GM18868 (cell line): ENCODE data around the gene SLC39A6.
"Not testable (repeated sequence)": the region's sequence is repeated elsewhere in the genome, so short reads cannot be mapped to it uniquely, and the experiment has no call there.

ENCODE experiments used
- ATAC-seq: cut with Tn5 transposase; IDR thresholded peaks from one replicate; pipeline ENCODE4 v1.9.1; 2021; ENCODE audit warnings: mild to moderate bottlenecking, moderate library complexity; ENCODE audit not compliant: unreplicated experiment

The SLC39A6 gene

DNA sequence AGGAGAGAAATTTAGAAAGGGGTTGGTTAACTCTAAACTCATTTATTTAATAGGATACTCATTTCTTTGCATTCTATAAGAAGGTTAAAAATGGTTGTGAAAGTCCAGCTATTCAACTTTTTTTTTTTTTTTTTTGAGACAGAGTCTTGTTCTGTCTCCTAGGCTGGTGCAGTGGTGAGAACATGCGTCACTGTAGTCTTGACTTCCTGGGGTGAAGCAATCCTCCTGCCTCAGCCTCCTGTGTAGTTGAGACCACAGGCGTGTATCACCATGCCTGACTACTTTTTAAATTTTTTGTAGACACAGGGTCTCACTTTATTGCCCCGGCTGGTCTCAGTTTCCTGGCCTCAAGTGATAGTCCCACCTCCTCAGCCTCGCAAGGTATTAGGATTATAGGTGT is 12.4 kb upstream of the SLC39A6 start:
- ATAC-seq: no peak

DNA sequence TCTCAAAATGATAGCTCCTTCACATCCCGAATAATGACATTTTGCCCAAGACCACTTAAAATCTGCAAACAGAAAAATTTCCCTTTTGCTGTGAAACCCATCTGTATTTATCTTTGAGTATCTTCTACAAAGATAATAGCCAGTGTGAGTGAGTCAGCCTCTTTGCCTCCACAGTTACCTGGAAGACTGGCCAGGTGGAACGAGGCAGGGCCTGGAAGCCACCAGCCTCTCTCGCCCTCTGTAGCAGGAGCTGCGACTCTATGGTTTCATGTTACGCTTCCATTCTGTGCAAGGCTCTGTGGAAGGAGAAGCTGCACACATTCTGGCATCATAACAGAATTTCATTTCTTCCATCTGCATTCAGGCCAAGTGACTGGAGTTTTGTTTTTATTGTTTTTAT is 10.1 kb upstream of the SLC39A6 start:
- ATAC-seq: no peak

DNA sequence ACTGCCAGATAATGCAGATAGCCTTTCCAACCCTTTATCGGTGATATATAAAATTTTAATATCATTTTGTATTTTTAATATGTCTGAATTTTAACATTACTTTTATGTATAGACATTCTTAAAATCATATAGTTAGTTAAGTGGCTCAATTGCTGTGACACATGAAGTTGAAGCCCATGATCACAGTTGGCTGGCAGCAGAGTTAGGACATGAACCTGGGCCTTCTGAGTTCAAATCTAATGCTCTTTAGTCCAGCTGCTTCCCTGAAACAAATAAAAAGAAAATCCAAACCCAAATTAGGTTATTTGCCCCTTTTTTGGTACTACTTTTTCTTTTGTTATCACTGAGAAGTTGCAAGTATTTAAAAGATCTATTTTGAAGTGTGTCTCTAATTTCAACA is 6.1 kb upstream of the SLC39A6 start:
- no peak for ATAC-seq

DNA sequence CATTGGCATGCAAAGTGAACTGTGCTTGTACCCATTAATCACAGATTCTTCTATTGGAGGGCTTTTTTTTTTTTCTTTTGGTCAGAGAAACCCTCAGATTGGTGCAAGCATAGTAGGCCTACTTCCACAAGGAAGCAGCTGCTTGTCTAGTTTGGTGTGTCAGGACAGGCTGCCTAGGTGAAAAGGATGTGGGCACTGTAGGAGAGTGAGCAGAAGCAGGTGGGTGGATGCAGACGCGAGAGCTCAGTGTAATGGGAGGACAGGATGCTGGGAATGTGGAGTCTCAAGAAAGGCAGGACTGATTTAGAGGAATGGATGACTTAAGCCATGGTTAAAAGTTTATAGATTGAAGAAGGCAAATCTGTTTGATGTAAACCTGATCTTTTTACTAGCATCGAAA is 3.6 kb upstream of the SLC39A6 start:
- no peak for ATAC-seq

DNA sequence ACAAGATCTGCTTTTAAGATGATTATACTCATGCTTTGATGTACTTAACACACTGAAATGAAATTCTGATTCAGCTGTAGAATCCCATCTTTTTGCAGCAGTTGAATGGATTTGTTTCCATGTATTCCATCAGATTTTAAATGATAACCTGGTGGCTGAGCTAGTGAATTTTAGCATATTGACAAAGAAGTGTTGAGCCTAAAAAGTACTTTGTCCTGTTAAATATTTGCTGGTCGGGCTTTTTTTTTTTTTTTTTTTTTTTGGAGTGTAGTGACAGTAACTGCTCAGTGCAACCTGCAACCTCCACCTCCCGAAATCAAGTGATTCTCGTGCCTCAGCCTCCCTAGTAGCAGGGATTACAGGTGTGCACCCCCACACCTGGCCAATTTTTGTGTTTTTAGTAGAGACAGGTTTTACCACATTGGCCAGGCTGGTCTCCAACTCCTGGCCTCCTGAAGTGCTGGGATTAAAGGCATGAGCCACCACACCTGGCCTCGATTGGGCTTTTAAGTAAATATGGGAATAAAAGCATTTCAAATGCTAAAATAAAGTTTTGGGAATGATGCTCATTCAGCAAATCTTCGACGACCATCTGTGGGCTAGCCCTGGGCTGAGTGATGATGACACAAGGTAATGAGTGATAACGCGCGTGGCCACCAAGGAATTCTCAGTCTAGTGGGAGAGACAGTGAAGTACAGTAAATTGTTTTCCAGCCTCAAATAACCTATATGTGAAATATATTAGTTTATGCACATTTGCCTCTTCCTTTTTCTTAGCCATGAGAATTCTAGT is 2.7 kb upstream of the SLC39A6 start:
- no peak for ATAC-seq

DNA sequence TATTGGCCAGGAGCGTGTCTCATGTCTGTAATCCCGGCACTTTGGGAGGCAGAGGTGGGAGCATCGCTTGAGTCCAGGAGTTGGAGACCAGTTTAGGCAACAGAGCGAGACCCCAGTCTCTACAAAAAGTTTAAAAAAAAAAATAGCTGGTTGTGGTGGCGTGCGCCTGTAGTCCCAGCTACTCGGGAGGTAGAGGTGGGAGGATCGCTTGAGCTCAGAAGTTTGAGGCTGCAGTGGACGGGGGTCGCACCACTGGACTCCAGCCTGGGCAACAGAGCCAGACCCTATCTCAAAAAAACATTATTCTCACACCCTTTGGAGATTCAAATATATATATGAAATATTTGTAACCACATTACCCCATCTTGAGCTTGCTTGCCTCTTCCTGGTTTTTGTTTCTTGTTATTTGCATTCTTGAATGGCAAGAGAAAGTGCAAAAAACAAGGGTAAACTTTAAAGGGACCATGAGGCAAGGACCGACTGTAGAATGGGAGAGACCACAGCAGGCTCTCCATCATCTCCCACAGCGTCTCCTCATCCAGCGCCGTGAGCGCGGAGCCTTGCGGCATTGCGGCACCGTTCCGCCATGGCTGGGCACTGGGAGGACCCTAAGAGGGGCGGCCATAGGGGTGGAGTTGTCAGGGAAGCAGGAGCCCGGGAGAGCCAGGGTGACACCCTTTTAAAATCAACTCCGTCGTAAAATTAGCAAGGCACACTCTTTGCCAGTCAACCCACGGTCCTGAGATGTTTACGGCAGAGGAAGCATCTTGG is 1.9 kb upstream of the SLC39A6 start:
- no peak for ATAC-seq

DNA sequence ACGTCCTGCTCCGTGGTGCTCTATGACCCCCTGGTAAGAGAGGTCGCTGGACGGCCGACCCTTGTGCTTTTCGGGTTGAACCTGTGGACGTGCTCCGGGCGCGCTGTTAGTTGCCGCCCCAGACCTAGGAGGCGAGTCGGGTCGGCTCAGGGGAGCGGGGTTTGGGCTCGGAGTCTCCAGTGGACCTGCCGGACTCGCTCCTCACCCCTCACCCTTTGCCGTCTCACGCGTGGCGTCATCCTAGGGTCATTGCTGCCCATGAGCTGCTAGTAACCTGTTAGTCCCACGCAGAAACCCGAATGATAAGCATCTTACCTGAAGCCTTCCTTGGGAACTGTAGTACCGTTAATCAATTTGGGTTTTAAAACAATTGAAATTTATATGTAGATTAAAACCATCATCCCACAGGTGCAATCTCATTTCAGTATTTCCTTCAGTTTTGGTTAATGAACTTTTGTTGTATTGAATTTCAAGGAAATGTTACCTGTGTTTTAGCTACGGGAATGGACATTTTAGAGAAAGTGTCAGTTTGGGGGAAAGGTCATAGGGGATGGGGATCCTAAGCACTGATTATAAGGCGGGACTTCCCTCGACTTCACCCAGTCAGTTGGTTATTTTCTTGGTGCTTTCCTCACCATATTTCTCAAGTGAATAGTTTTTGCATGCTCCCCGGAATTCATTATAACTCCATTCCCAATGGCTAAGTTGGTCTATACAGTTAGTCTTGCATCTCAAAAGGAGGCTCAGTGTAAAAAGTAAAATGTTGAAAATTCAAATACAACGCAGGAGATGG is 1.1 kb upstream of the SLC39A6 start:
- ATAC-seq: peak; percentile 17

DNA sequence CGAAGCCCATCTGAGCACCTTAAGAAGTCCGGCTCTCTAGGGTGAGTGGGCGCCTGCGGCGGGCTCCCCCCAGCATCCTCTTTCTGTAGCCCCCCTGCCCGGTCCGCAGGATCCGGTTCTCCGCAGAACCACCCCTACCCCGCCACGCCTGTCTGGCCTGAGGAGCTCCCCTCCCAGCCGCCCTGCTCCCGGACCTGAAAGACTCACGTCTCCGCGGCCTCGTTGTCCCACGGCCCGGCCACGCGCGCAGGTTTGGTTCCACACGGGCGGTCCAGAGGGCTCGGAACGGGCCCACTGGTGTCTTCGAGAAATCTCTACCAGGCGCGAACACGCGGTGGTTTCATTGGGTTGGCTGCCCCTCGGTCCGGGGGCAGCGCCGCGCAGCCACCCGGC is 237 bp downstream of the SLC39A6 start:
- ATAC-seq: no peak

DNA sequence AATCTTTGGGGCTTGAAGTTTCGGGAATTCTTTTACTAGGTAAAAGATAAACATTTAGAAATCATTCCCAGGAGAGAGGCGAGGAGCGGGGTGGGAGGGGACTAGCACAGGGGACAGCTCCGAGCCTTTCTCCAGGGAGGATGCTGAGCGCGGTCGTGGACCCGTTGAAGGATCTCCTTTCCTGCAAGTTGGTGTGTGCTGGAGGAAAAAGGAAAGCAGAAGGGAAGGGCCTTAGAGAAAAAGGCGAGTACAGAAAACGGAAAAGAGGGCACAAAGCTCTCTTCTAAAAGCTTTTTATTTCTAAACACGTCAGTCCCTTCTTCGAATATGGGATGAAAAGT is 640 bp downstream of the SLC39A6 start:
- ATAC-seq: no peak

DNA sequence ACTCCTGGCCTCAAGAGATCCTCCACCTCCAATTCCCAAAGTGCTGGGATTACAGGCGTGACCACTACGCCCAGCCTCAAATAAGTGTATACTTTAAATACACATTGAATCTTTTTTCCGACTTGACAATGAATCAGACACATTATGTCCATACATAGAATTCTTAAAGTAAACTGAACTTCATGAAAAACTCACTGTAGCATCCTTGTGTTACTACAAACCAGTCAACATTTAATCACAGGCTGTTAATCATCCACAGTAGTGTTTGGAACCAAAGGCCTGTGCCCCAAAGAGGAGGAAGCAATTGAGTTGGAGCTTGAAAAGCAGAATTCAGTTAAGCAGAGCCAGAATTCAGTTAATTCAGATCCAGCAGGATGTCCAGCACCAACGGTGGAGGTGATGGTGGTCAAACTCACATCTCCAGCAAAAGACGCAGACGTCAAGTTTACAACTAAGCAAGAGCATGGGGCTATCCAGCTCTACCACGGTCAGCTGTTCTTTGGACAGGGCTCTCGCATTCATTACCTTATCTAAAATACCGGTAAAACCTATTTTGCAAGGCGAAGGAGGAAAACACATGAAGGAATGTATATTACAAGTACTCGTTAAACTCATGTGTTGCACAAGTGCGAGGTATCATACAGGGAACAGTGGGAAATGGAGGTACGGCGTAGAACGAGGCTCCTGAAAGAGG is 1.2 kb downstream of the SLC39A6 start:
- no peak for ATAC-seq

DNA sequence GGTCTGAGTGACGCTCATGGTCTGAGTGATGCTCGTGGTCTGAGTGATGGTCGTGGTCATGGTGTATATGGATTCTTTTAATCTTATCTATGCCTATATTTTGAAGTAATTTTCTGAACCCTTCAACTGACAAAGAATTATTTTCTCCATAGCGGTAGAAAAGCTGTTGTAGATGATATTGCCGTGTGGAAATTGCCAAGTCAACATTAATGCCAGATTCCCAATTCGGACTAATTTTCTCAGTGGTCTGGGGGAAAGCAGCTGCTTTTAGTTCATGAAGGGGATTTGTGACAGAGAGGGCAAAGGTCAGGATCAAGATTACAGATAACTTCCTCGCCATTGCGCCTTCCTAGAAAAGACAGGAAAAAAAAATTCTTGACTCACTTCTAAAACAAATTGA is 2.5 kb downstream of the SLC39A6 start:
- no peak for ATAC-seq

DNA sequence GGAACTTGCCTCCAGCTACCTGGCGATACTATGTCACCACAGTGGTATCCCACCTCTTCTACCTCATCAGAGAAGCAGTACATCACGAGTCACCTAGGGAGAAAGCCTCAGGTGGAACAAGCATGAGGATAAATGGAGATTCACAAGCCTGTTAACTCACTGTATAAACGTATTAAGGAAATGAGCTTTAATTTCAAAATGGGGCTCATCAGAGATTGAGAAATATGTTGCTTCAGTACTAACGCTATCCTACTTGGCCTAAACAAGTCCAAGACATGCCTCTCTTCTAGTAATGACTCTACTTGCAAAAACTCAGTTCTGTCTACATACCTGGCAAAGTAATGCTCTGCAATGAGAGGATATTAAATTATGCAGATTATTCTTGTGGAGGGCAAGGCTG is 4.3 kb downstream of the SLC39A6 start:
- no peak for ATAC-seq

DNA sequence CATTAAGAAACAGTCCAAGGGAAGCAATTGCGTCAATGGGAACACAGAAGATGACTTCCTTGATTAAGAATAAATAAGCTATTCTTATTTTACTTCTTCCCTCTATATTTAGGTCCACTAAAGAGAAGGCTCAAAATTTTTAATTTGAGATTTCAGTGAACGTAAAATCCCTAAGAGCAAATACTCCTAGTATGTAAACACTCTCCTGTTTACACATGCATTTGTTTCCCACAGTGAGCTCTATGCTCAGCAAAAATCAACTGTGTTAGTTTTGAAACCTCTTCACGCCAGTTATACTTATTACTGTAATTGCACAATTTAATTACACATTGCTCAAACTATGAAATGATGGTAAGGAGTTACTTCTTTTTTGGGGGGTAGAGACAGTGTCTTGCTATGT is 8.8 kb downstream of the SLC39A6 start:
- ATAC-seq: no peak

DNA sequence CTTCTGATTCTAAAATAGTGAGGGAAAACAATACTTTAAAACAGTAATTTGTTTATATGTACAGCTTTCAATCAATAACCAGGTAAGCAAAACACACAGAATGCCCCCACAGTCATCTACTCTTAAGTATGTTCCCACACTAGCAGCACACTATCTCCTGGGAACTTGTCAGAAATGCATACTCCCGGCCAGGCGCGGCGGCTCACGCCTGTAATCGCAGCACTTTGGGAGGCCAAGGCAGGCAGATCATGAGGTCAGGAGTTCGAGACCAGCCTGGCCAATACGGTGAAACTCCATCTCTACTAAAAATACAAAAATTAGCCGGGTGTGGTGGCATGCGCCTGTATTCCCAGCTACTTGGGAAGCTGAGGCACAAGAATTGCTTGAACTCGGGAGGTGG is 12.4 kb downstream of the SLC39A6 start:
- ATAC-seq: not testable (repeated sequence)

DNA sequence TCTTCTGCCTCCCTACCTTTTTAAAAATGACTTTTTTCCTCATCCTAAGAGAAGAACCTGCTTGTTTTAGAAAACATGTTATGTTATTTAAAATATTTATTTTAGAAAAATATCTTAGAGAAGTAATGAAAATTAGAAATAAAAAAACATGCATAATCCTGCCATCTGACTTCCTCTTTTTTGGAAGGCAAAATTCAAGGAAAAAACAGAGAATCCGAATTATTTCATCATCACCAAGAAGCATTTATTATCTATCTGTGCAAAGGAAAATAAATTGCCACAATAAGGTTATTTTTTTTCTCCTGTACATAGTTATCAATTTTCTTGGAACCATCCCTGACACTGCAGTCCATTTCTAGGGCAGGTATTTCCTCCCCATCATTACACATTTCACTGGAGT is 14.4 kb downstream of the SLC39A6 start:
- no peak for ATAC-seq

DNA sequence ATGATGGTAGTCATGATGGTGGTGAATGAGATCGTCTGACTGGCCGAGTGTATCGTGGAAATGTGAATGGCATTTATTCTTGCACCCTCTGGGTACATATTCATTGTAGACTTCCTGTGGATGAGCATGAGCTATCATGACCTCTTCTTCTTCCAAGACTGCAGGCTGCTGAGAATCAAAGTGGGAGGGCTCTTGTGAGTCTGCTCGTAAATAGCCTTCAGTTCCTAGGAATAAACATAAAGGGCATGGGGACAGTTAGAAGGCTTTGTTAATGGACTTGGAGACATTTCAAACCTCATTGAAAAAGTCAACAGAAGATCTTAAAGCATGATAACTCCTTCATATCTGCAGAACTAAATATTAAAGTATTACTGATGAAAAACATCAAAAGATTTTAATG is 14.9 kb downstream of the SLC39A6 start:
- ATAC-seq: no peak

DNA sequence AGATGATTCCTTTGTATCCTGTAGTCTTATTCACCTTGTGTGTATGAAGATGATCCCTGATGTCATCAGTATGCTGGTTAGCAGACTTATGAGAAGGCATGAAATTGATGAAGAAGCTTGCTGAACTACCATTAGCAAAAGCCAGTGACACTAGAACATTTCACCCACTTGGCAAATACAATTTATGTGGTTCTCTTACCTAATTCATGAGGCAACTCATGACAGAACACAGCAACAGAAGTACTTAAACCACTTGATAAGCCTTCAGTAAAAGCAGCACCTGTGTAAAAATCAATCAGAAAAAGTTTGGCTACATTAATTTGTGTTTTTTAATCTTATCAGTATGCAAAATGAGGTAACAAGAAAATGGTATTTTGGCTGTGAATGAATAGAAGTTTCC is 16.8 kb downstream of the SLC39A6 start:
- no peak for ATAC-seq

DNA sequence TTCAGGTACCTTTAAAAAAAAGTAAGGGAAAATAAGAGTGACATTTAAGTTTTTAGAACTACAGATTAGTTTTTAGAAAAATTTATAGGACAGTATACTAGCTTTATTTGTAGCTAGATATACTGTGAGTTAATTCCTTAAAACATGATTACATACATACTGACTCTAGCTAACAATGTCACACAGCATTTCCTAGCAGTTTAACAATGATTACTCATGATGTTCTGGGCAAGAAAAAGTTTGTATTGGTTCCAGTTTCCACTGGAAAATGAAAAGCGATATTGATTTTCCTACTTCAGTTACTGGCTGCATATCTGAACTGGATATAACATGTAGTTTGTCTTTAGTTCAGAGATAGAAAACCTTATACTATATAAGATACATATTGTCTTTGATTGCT is 19.4 kb downstream of the SLC39A6 start:
- no peak for ATAC-seq

DNA sequence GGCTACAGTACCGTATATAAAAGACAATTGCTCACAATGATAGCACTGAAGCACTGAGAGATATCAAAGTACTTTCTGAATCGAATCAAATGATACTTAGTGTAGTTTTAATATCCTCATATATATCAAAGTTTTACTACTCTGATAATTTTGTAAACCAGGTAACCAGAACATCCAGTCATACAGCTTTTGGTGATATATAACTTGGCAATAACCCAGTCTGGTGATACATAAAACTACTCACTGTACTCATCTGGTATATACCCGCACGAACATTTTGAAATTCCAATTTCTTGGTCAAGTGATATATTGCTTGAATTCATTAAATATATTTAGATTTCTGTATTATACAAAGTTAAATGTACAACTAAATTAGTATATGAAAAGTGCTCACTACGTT is 20.5 kb downstream of the SLC39A6 start:
- no peak for ATAC-seq

DNA sequence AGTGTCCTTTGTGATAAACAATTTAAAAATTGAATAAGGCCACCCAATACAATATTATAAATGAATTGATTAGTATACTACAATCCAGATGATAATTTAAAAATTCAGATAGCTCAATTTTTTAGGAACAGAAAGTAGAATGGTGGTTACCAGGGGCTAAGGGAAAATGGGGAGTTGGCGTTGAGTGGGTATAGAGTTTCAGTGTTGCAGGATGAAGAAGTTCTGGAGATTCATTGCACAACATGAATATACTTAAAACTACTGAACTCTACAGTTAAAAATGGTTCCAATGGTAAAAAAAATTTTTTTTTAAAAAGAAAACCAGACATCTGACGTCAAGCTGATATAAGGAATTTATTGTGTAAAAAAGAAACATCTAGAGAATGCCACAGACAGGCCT is 20.9 kb downstream of the SLC39A6 start:
- no peak for ATAC-seq

DNA sequence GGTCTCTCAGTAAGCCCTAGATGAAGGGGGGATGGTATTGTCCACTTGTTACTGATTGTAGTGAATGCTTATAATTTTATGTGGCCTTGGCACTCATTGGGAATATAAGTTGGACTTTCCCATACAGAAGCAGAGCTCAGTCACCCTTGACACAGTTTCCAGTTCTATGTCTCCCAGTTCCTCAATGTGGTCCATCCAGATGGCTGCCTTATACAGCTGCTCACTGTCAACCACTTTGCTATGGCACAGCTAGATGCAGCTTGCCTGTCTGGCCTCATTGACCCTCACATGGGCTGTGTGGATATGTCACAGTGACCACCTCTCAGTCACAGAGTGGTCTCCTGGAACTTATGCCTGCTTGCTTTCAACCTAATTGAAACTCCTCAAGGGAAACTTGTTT is 21.7 kb downstream of the SLC39A6 start:
- no peak for ATAC-seq
